ENCODE results near the gene ARNT2.
"Not testable (repeated sequence)": the region's sequence is repeated elsewhere in the genome, so short reads cannot be mapped to it uniquely, and the experiment has no call there.

ARNT2 gene

DNA sequence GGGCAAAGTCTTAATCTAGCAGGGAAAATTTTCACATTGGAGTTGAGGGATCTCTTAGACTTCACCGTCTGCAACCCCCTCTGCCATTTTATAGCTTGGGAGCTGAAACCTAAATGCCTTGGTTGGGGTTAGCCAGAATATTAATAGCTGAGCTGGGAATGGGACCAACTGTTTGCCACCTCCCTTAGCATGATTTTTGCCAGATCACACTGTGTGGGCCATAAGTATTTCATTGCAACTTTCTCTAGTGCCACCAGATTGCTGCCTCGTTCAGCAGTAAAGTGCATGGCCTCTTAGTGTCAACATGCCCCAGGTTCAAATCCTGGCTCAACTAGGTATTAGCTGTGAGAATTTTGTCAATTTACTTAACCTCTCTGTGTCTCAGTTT lies 235.0 kb downstream of the ARNT2 start:
- Histone ChIP-seq H3K36me3 (ENCODE audit: control insufficient read depth in 2 of 2, insufficient read depth in 2 of 2, low read length in 2 of 2) (no peaks in the 10 kb centered on the region), H3K27ac (ENCODE audit: low read length) (no peak overlapping the region), H3K9me3 (ENCODE audit: control insufficient read depth in 2 of 2, low read length in 2 of 2) (peaks cover 0 to 10% of the 10 kb centered on the region in 2 donors), H3K27me3 (ENCODE audit: control insufficient read depth in 1 of 2, insufficient read depth in 2 of 2, low read length in 2 of 2) (no peaks in the 10 kb centered on the region), H3K4me1 (ENCODE audit: control insufficient read depth, insufficient read depth, low read length) (no peaks in the 10 kb centered on the region), H3K4me3 (ENCODE audit: low read length in 2 of 2) (no peak overlapping the region), H3K9ac (ENCODE audit: low read length in 2 of 2) (no peak overlapping the region)

DNA sequence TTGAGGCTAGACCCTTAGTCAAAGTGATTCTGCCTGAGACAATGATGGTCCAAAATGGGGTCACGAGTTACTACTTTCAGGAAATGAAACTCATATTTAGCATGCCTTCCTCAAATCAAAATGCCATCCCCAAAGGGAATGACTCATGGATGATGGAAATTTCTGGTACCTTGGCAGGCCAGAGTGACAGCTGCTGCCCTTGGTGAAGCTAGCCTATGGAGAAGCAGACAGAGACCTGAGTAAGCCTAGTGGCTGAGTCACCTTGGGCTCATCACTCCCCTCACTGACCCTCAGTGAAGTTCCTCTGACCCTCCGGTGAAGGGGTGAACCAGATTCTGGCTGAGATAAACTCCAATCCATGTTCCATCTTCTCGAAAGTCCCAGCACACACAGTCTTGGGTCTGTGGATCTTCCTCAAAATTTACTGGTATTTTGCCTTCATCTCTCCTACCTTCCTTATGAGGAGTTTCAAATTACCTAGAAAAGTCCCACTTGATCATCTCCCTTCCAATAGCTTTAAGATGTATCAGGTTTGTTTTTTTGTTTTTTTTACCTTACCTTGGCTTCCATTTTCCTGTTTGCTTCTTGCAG lies 236.4 kb downstream of the ARNT2 start:
- H3K4me1 ChIP-seq (ENCODE audit: control insufficient read depth, insufficient read depth, low read length), result no peaks in the 10 kb centered on the region
- H3K27me3 ChIP-seq (ENCODE audit: control insufficient read depth in 1 of 2, insufficient read depth in 2 of 2, low read length in 2 of 2), result no peaks in the 10 kb centered on the region
- H3K9me3 ChIP-seq (ENCODE audit: control insufficient read depth in 2 of 2, low read length in 2 of 2), result peaks cover 0 to 10% of the 10 kb centered on the region in 2 donors
- H3K27ac ChIP-seq (ENCODE audit: low read length), result no peak overlapping the region
- H3K36me3 ChIP-seq (ENCODE audit: control insufficient read depth in 2 of 2, insufficient read depth in 2 of 2, low read length in 2 of 2), result no peaks in the 10 kb centered on the region
- no peak overlapping the region for H3K4me3 ChIP-seq (ENCODE audit: low read length in 2 of 2)
- H3K9ac ChIP-seq (ENCODE audit: low read length in 2 of 2), result no peak overlapping the region

DNA sequence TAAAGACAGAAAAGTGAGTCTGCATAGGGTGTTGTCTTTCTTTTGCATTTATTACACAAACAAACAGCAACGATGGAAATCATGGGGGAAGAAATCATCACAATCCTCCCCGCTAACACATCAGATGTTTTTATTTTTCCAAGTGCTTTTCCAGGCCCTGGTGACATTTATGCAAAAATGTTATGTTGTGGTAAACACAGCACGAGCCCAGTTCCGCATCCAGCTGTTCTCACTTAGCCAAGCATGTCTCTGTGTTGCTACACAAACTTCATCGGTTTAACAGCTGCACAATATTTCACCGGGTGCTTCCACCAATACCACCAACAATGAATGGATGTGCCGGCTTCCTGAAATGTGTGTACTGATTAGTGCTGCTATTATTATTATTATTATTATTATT lies 237.2 kb downstream of the ARNT2 start:
- H3K9me3 ChIP-seq (ENCODE audit: control insufficient read depth in 2 of 2, low read length in 2 of 2), result peaks cover 0 to 10% of the 10 kb centered on the region in 2 donors

DNA sequence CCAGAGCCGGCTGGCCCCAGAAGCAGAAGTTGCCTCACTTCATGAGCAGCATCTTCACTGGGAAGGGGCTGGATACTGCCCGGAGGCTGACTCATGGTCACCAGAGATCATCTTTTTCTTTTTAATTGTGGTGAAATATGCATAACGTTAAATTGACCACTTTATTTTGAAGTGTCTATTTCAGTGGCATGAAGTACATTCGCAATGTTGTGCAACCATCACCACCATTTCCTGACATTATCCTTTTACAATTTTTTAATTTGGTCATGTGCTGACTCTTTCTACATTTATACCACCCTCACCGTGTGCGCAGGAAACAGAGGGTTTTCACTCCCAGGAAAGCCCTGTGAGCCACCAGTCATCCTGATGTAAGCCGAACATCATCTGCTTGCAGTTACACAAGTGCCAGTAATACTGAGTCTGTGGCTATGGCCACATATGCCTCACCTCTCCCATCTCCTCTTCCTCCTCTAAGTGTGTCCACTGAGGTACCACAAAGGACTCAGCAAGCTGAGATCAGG lies 239.3 kb downstream of the ARNT2 start:
- Histone ChIP-seq H3K4me3 (ENCODE audit: low read length in 2 of 2) (no peak overlapping the region), H3K27me3 (ENCODE audit: control insufficient read depth in 1 of 2, insufficient read depth in 2 of 2, low read length in 2 of 2) (no peaks in the 10 kb centered on the region), H3K4me1 (ENCODE audit: control insufficient read depth, insufficient read depth, low read length) (no peaks in the 10 kb centered on the region), H3K9ac (ENCODE audit: low read length in 2 of 2) (no peak overlapping the region), H3K9me3 (ENCODE audit: control insufficient read depth in 2 of 2, low read length in 2 of 2) (peaks cover 0 to 10% of the 10 kb centered on the region in 2 donors), H3K27ac (ENCODE audit: low read length) (no peak overlapping the region), H3K36me3 (ENCODE audit: control insufficient read depth in 2 of 2, insufficient read depth in 2 of 2, low read length in 2 of 2) (no peaks in the 10 kb centered on the region)

More for the DNA sequence above, 237.2 kb downstream of the ARNT2 start:
- no peaks in the 10 kb centered on the region for H3K4me1 ChIP-seq (ENCODE audit: control insufficient read depth, insufficient read depth, low read length)
- H3K36me3 ChIP-seq (ENCODE audit: control insufficient read depth in 2 of 2, insufficient read depth in 2 of 2, low read length in 2 of 2), result no peaks in the 10 kb centered on the region
- no peak overlapping the region for H3K4me3 ChIP-seq (ENCODE audit: low read length in 2 of 2)
- no peaks in the 10 kb centered on the region for H3K27me3 ChIP-seq (ENCODE audit: control insufficient read depth in 1 of 2, insufficient read depth in 2 of 2, low read length in 2 of 2)
- H3K27ac ChIP-seq (ENCODE audit: low read length), result no peak overlapping the region
- no peak overlapping the region for H3K9ac ChIP-seq (ENCODE audit: low read length in 2 of 2)

DNA sequence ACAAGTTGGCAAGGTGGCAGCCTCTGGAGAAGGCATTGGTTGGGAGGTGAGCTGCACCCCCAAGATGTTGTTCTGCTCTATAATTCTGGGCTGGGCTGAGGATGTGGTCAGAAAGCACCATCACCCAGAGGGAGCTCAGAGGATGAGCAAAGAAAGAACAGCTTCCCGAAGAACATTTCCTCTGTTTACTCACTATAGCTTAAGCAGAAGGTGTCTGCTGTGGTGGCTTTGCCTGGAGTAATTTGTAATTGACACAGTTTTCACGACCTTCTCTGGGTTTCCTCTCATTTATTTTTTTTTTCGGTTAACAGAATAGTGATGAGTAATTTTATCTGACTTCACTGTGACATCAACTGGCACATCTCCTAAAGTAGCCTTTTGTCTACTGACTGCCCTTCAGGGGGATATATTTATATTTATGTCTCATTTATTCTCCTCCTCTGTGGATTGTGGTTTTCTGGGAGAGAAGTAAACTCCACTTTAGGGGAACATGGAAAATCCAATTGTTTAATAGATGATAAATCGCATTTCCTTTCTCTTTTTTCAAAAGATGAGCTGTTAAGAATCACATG lies 241.4 kb downstream of the ARNT2 start:
- H3K4me3 ChIP-seq (ENCODE audit: low read length in 2 of 2), result no peak overlapping the region

DNA sequence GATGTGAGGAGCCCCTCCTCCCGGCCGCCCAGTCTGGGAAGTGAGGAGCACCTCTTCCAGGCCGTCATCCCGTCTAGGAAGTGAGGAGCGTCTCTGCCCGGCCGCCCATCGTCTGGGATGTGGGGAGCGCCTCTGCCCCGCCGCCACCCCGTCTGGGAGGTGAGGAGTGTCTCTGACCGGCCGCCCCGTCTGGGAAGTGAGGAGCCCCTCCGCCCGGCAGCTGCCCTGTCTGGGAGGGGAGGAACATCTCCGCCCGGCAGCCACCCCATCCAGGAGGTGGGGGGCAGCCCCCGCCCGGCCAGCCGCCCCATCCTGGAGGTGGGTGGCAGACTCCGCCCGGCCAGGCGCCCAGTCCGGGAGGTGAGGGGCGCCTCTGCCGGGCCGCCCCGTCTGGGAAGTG lies 243.2 kb downstream of the ARNT2 start:
- not testable (repeated sequence) for H3K4me1 ChIP-seq (ENCODE audit: control insufficient read depth, insufficient read depth, low read length); H3K27me3 ChIP-seq (ENCODE audit: control insufficient read depth in 1 of 2, insufficient read depth in 2 of 2, low read length in 2 of 2); H3K9me3 ChIP-seq (ENCODE audit: control insufficient read depth in 2 of 2, low read length in 2 of 2); H3K9ac ChIP-seq (ENCODE audit: low read length in 2 of 2); H3K27ac ChIP-seq (ENCODE audit: low read length); H3K4me3 ChIP-seq (ENCODE audit: low read length in 2 of 2); H3K36me3 ChIP-seq (ENCODE audit: control insufficient read depth in 2 of 2, insufficient read depth in 2 of 2, low read length in 2 of 2)

More for the DNA sequence above, 241.4 kb downstream of the ARNT2 start:
- Histone ChIP-seq H3K36me3 (ENCODE audit: control insufficient read depth in 2 of 2, insufficient read depth in 2 of 2, low read length in 2 of 2) (no peaks in the 10 kb centered on the region), H3K4me1 (ENCODE audit: control insufficient read depth, insufficient read depth, low read length) (no peaks in the 10 kb centered on the region), H3K27me3 (ENCODE audit: control insufficient read depth in 1 of 2, insufficient read depth in 2 of 2, low read length in 2 of 2) (no peaks in the 10 kb centered on the region), H3K9me3 (ENCODE audit: control insufficient read depth in 2 of 2, low read length in 2 of 2) (peaks cover 0 to 6% of the 10 kb centered on the region in 2 donors), H3K27ac (ENCODE audit: low read length) (no peak overlapping the region), H3K9ac (ENCODE audit: low read length in 2 of 2) (no peak overlapping the region)
